ENCODE results near the gene DNAI4. TPM values are rescaled to one million over a fixed set of nuclear protein-coding genes. Genes with fewer than 3 reads are reported as not detected.
A peak's percentile ranks its signal among the peaks of the same experiment; 100 is the strongest.

Gene DNAI4
- total and polyA plus RNA-seq, 2 donors (not counting 3 experiments of a cell fraction or from before 2014, with no cell fraction given) = 0.51 to 3.3 TPM

GRCh38 chr1:66938613-66939012 is 14.0 kb upstream of the DNAI4 start:
- intact Hi-C loops (cut with micrococcal nuclease) = loop anchor here (1.0 to 10.0 kb wide), 2 partner anchors 13 to 604 kb away; no protein-coding TSS in a partner anchor
- Histone ChIP-seq H3K4me2 (ENCODE audit: insufficient read depth, low read length) (peak overlapping the region; percentile 12), H3K9ac (replicated peaks; ENCODE audit: extremely low read depth, insufficient read depth, low read length) (no peak overlapping the region), H3K36me3 (ENCODE audit: control insufficient read depth in 2 of 2, extremely low read depth in 1 of 2, insufficient read depth in 2 of 2, low read length in 2 of 2) (no peaks in the 10 kb centered on the region), H3K9me3 (replicated peaks; ENCODE audit: control insufficient read depth, insufficient read depth, low read length) (no peaks in the 10 kb centered on the region), H3K79me2 (ENCODE audit: control insufficient read depth, insufficient read depth, low read length) (peaks cover 97% of the 10 kb centered on the region), H3K4me3 (replicated peaks in 1 of 3; ENCODE audit: insufficient read depth in 1 of 3, low read depth in 1 of 3, low read length in 3 of 3) (no peak overlapping the region), H3K27ac (ENCODE audit: insufficient read depth, low read depth, low read length) (no peak overlapping the region), H2AFZ (ENCODE audit: low read depth, low read length) (no peak overlapping the region), H4K20me1 (replicated peaks; ENCODE audit: control insufficient read depth, extremely low read depth, insufficient read depth, low read length) (peaks cover 2% of the 10 kb centered on the region), H3K27me3 (ENCODE audit: control insufficient read depth in 2 of 2, insufficient read depth in 2 of 2, low read length in 2 of 2) (no peaks in the 10 kb centered on the region), H3K4me1 (ENCODE audit: control insufficient read depth, extremely low read depth, insufficient read depth, low read length) (peaks cover 25% of the 10 kb centered on the region), H3K9me1 (replicated peaks; ENCODE audit: control insufficient read depth, extremely low read depth, insufficient read depth, low read length) (no peaks in the 10 kb centered on the region)
- no peak for FAIRE-seq
- TF ChIP-seq JUN (IDR thresholded peaks at IDR 0.05; ENCODE audit: borderline replicate concordance, insufficient read depth, insufficient read length, low read depth) (peak; percentile 64), CTCF (IDR thresholded peaks at IDR 0.05; ENCODE audit: extremely low read depth in 1 of 2, insufficient read depth in 1 of 2, low read depth in 1 of 2, low read length in 2 of 2) (no peak), FOS (IDR thresholded peaks at IDR 0.05; ENCODE audit: borderline replicate concordance, insufficient read depth, low read length) (peak; percentile 72), POLR2A (IDR thresholded peaks at IDR 0.05; ENCODE audit: low read depth, low read length) (no peak), MYC (IDR thresholded peaks at IDR 0.05; ENCODE audit: low read depth, low read length) (no peak)
- CTCF ChIA-PET = no interaction called here
- dilution Hi-C loops (cut with MboI; ENCODE audit: extremely low pct_ligation_motif_present, low sequenced_read_pairs) = no loop called here
- no TSS peak for BruUV-seq (replicated peaks)
- POLR2A ChIA-PET = no interaction called here
- DNase-seq (ENCODE audit: low read depth, low spot score) = peak; percentile 50

- H3K36me3 ChIP-seq (ENCODE audit: control insufficient read depth in 2 of 2, extremely low read depth in 1 of 2, insufficient read depth in 2 of 2, low read length in 2 of 2) = no peaks in the 10 kb centered on the region
- H3K9me1 ChIP-seq (replicated peaks; ENCODE audit: control insufficient read depth, extremely low read depth, insufficient read depth, low read length) = no peaks in the 10 kb centered on the region
- no peaks in the 10 kb centered on the region for H3K27me3 ChIP-seq (ENCODE audit: control insufficient read depth in 2 of 2, insufficient read depth in 2 of 2, low read length in 2 of 2)
- H3K9me3 ChIP-seq (replicated peaks; ENCODE audit: control insufficient read depth, insufficient read depth, low read length) = no peaks in the 10 kb centered on the region
- BruUV-seq (replicated peaks) = no TSS peak
- peak overlapping the region; percentile 12 for H3K4me2 ChIP-seq (ENCODE audit: insufficient read depth, low read length)
- H3K79me2 ChIP-seq (ENCODE audit: control insufficient read depth, insufficient read depth, low read length) = peaks cover 98% of the 10 kb centered on the region
- H3K4me3 ChIP-seq (replicated peaks in 1 of 3; ENCODE audit: insufficient read depth in 1 of 3, low read depth in 1 of 3, low read length in 3 of 3) = no peak overlapping the region
- H3K9ac ChIP-seq (replicated peaks; ENCODE audit: extremely low read depth, insufficient read depth, low read length) = no peak overlapping the region
- dilution Hi-C loops (cut with MboI; ENCODE audit: extremely low pct_ligation_motif_present, low sequenced_read_pairs) (no loop called here), intact Hi-C loops (cut with micrococcal nuclease) (loop anchor here (1.0 to 10.0 kb wide), 2 partner anchors 14 to 603 kb away; no protein-coding TSS in a partner anchor)
- no peak overlapping the region for H3K27ac ChIP-seq (ENCODE audit: insufficient read depth, low read depth, low read length)
- POLR2A ChIA-PET = no interaction called here
- H3K4me1 ChIP-seq (ENCODE audit: control insufficient read depth, extremely low read depth, insufficient read depth, low read length) = peaks cover 31% of the 10 kb centered on the region
- FAIRE-seq (no peak), DNase-seq (ENCODE audit: low read depth, low spot score) (no peak)
- no peak for TF ChIP-seq JUN (IDR thresholded peaks at IDR 0.05; ENCODE audit: borderline replicate concordance, insufficient read depth, insufficient read length, low read depth)
- TF ChIP-seq MAX (IDR thresholded peaks at IDR 0.05; ENCODE audit: insufficient read depth, insufficient read length) = no peak
- TF ChIP-seq GATA2 (IDR thresholded peaks at IDR 0.05; ENCODE audit: insufficient read depth, insufficient read length, low read depth, low read length) = no peak
- no peak for TF ChIP-seq CTCF (IDR thresholded peaks at IDR 0.05; ENCODE audit: extremely low read depth in 1 of 2, insufficient read depth in 1 of 2, low read depth in 1 of 2, low read length in 2 of 2)
- TF ChIP-seq MYC (IDR thresholded peaks at IDR 0.05; ENCODE audit: low read depth, low read length) = no peak
- no peak for TF ChIP-seq POLR2A (IDR thresholded peaks at IDR 0.05; ENCODE audit: low read depth, low read length)
- no peak for TF ChIP-seq EZH2 (IDR thresholded peaks at IDR 0.05; ENCODE audit: borderline replicate concordance, low read depth, low read length, severe bottlenecking)
- TF ChIP-seq FOS (IDR thresholded peaks at IDR 0.05; ENCODE audit: borderline replicate concordance, insufficient read depth, low read length) = no peak
- TF ChIP-seq POLR2AphosphoS5 (IDR thresholded peaks at IDR 0.05; ENCODE audit: insufficient read depth, low read depth, low read length) = no peak
- CTCF ChIA-PET = no interaction called here
- H4K20me1 ChIP-seq (replicated peaks; ENCODE audit: control insufficient read depth, extremely low read depth, insufficient read depth, low read length) = peaks cover 2% of the 10 kb centered on the region
- H2AFZ ChIP-seq (ENCODE audit: low read depth, low read length) = no peak overlapping the region
Observed at GRCh38 chr1:66937529-66938234, 13.0 kb upstream of the DNAI4 start.

Measured in endothelial cell of umbilical vein (primary cell).